ENCODE measurements around the gene LRRC72.

Gene LRRC72

GRCh38 chr7:16604054-16604453, 77.4 kb downstream of the LRRC72 start:
- H3K4me1 ChIP-seq (ENCODE audit: insufficient read depth, low read length) = no peaks in the 10 kb centered on the region
- peaks cover 19% of the 10 kb centered on the region for H3K36me3 ChIP-seq (ENCODE audit: insufficient read depth, low read depth, low read length)
- H3K4me3 ChIP-seq (ENCODE audit: low read length) = no peak overlapping the region
- no peaks in the 10 kb centered on the region for H3K27me3 ChIP-seq (ENCODE audit: insufficient read depth, low read length)
- no peak overlapping the region for H3K27ac ChIP-seq (ENCODE audit: low read length)
- H3K9me3 ChIP-seq (ENCODE audit: insufficient read depth, low read depth, low read length) = no peaks in the 10 kb centered on the region
- no peak overlapping the region for H3K9ac ChIP-seq (ENCODE audit: low read depth, low read length)

DNA sequence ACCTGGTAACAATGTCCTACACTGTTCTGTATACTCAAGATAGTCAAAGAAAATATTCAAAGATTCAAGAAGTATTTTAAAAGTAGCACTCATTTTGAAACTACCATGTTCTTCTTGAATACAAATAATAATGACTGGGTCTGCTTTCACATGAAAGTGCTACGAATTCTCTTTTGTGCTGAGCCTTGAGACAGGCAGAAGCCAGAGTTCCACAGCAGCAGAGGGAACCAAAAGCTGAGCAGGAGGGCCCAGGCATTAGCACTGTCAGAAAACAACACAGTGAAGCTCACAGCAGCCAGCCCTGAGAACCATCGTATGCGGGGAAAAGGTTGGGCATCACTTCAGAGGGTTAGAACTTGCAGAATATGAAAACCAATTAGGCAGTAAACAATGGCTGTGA, 80.1 kb downstream of the LRRC72 start:
- no peak overlapping the region for H3K4me3 ChIP-seq (ENCODE audit: low read length)
- no peaks in the 10 kb centered on the region for H3K27me3 ChIP-seq (ENCODE audit: insufficient read depth, low read length)
- H3K27ac ChIP-seq (ENCODE audit: low read length) = no peak overlapping the region
- no peaks in the 10 kb centered on the region for H3K9me3 ChIP-seq (ENCODE audit: insufficient read depth, low read depth, low read length)
- H3K36me3 ChIP-seq (ENCODE audit: insufficient read depth, low read depth, low read length) = peaks cover 14% of the 10 kb centered on the region
- no peak overlapping the region for H3K9ac ChIP-seq (ENCODE audit: low read depth, low read length)
- H3K4me1 ChIP-seq (ENCODE audit: insufficient read depth, low read length) = no peaks in the 10 kb centered on the region

DNA sequence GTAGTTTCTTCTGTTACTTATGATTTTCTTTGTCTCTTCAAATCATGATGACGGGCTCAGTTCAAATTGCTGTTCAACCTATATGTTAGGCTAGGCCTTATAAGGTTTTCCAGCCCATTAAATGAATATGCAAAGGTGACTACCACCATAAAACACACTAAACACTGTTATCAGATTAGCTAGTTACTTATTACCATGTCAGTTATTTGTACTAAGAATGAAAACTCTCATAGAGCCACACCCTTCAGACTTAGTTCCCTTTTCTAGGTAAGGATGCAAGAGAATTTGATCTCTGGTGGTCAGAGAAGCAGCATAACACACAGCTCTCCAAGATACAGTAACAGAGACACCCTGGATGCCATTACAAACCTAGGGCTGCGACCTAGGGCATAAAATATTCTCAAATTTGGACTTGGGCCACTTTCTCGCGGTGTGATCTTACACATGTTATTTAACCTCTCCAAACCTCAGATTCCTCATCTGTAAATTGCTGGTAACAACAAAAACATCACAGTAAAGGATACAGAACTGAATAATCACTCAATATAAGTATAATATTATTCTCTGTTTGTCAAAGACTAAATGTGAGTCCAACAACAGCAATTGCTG, 83.3 kb downstream of the LRRC72 start:
- H3K27ac ChIP-seq (ENCODE audit: low read length) = no peak overlapping the region
- H3K27me3 ChIP-seq (ENCODE audit: insufficient read depth, low read length) = no peaks in the 10 kb centered on the region
- H3K9ac ChIP-seq (ENCODE audit: low read depth, low read length) = no peak overlapping the region
- H3K4me3 ChIP-seq (ENCODE audit: low read length) = no peak overlapping the region
- H3K4me1 ChIP-seq (ENCODE audit: insufficient read depth, low read length) = no peaks in the 10 kb centered on the region
- H3K9me3 ChIP-seq (ENCODE audit: insufficient read depth, low read depth, low read length) = no peaks in the 10 kb centered on the region
- peaks cover 3% of the 10 kb centered on the region for H3K36me3 ChIP-seq (ENCODE audit: insufficient read depth, low read depth, low read length)

- peaks cover 8% of the 10 kb centered on the region for H3K36me3 ChIP-seq (ENCODE audit: insufficient read depth, low read depth, low read length)
Observed at GRCh38 chr7:16611711-16612110, 85.1 kb downstream of the LRRC72 start.

GRCh38 chr7:16615228-16615627, 88.6 kb downstream of the LRRC72 start:
- Histone ChIP-seq H3K4me1 (ENCODE audit: insufficient read depth, low read length) (peaks cover 12% of the 10 kb centered on the region; the same call in 1 of the 2 replicates), H3K36me3 (ENCODE audit: insufficient read depth, low read depth, low read length) (peaks cover 6% of the 10 kb centered on the region), H3K9ac (ENCODE audit: low read depth, low read length) (no peak overlapping the region), H3K27ac (ENCODE audit: low read length) (no peak overlapping the region), H3K9me3 (ENCODE audit: insufficient read depth, low read depth, low read length) (no peaks in the 10 kb centered on the region), H3K4me3 (ENCODE audit: low read length) (no peak overlapping the region), H3K27me3 (ENCODE audit: insufficient read depth, low read length) (no peaks in the 10 kb centered on the region)

More at GRCh38 chr7:16611711-16612110, 85.1 kb downstream of the LRRC72 start:
- no peak overlapping the region for H3K4me3 ChIP-seq (ENCODE audit: low read length)
- no peak overlapping the region for H3K27ac ChIP-seq (ENCODE audit: low read length)
- no peaks in the 10 kb centered on the region for H3K27me3 ChIP-seq (ENCODE audit: insufficient read depth, low read length)
- H3K4me1 ChIP-seq (ENCODE audit: insufficient read depth, low read length) = peaks cover 8% of the 10 kb centered on the region; the same call in 1 of the 2 replicates
- H3K9ac ChIP-seq (ENCODE audit: low read depth, low read length) = no peak overlapping the region
- H3K9me3 ChIP-seq (ENCODE audit: insufficient read depth, low read depth, low read length) = no peaks in the 10 kb centered on the region

GRCh38 chr7:16616122-16616521, 89.5 kb downstream of the LRRC72 start:
- Histone ChIP-seq H3K36me3 (ENCODE audit: insufficient read depth, low read depth, low read length) (peaks cover 6% of the 10 kb centered on the region), H3K27me3 (ENCODE audit: insufficient read depth, low read length) (no peaks in the 10 kb centered on the region), H3K9me3 (ENCODE audit: insufficient read depth, low read depth, low read length) (no peaks in the 10 kb centered on the region), H3K4me3 (ENCODE audit: low read length) (no peak overlapping the region), H3K4me1 (ENCODE audit: insufficient read depth, low read length) (peaks cover 13% of the 10 kb centered on the region; the same call in 1 of the 2 replicates), H3K9ac (ENCODE audit: low read depth, low read length) (no peak overlapping the region), H3K27ac (ENCODE audit: low read length) (no peak overlapping the region)

GRCh38 chr7:16616542-16616941, 89.9 kb downstream of the LRRC72 start:
- Histone ChIP-seq H3K4me3 (ENCODE audit: low read length) (no peak overlapping the region), H3K4me1 (ENCODE audit: insufficient read depth, low read length) (peaks cover 13% of the 10 kb centered on the region; the same call in 1 of the 2 replicates), H3K36me3 (ENCODE audit: insufficient read depth, low read depth, low read length) (peaks cover 6% of the 10 kb centered on the region), H3K9ac (ENCODE audit: low read depth, low read length) (no peak overlapping the region), H3K27me3 (ENCODE audit: insufficient read depth, low read length) (no peaks in the 10 kb centered on the region), H3K9me3 (ENCODE audit: insufficient read depth, low read depth, low read length) (no peaks in the 10 kb centered on the region), H3K27ac (ENCODE audit: low read length) (no peak overlapping the region)

GRCh38 chr7:16619979-16620408, 93.4 kb downstream of the LRRC72 start:
- Histone ChIP-seq H3K27ac (ENCODE audit: low read length) (no peak overlapping the region), H3K9me3 (ENCODE audit: insufficient read depth, low read depth, low read length) (no peaks in the 10 kb centered on the region), H3K4me1 (ENCODE audit: insufficient read depth, low read length) (peaks cover 13% of the 10 kb centered on the region; the same call in 1 of the 2 replicates), H3K36me3 (ENCODE audit: insufficient read depth, low read depth, low read length) (peaks cover 12% of the 10 kb centered on the region), H3K27me3 (ENCODE audit: insufficient read depth, low read length) (no peaks in the 10 kb centered on the region), H3K9ac (ENCODE audit: low read depth, low read length) (no peak overlapping the region), H3K4me3 (ENCODE audit: low read length) (no peak overlapping the region)

DNA sequence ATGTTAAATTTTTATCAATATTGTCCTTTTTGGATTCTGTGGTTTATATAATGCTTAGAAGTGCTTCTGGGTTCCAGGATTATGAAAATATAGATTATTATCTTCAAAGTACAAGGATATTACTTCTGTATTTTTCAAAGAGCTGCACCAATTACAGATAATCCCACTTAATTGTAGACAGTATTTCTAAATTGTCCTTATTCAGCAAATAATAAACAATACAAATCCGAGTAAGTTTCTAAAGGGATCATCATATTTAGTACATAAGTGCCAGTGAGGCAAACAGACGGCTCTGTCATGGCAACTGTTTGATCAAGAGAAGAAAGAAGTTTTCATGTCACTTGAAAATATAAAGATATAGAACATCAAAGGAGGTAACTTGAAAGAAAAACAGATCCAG, 99.8 kb downstream of the LRRC72 start:
- Histone ChIP-seq H3K27ac (ENCODE audit: low read length) (no peak overlapping the region), H3K4me1 (ENCODE audit: insufficient read depth, low read length) (peaks cover 8% of the 10 kb centered on the region; the same call in 1 of the 2 replicates), H3K36me3 (ENCODE audit: insufficient read depth, low read depth, low read length) (peaks cover 7% of the 10 kb centered on the region), H3K9ac (ENCODE audit: low read depth, low read length) (no peak overlapping the region), H3K9me3 (ENCODE audit: insufficient read depth, low read depth, low read length) (no peaks in the 10 kb centered on the region), H3K4me3 (ENCODE audit: low read length) (no peak overlapping the region), H3K27me3 (ENCODE audit: insufficient read depth, low read length) (no peaks in the 10 kb centered on the region)

DNA sequence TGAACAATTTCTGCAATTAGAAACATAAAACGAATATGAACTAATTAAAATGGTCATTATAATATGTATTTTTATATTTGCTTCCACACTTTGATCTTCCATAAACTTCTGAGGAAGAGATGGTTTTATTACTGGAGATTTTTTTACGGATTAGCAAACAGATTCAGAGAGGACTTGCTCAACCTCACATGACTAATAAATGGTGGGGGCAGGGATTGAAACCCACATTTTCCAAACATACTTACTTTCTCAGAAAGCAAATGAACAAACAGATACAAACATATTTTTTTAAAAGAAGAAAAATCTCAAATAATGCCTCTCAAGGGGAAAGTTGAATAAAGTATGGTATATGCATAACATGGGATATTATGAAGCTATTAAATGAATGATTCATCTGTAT, 100.6 kb downstream of the LRRC72 start:
- Histone ChIP-seq H3K27ac (ENCODE audit: low read length) (no peak overlapping the region), H3K4me3 (ENCODE audit: low read length) (no peak overlapping the region), H3K4me1 (ENCODE audit: insufficient read depth, low read length) (peaks cover 8% of the 10 kb centered on the region; the same call in 1 of the 2 replicates), H3K9ac (ENCODE audit: low read depth, low read length) (no peak overlapping the region), H3K27me3 (ENCODE audit: insufficient read depth, low read length) (no peaks in the 10 kb centered on the region), H3K9me3 (ENCODE audit: insufficient read depth, low read depth, low read length) (no peaks in the 10 kb centered on the region), H3K36me3 (ENCODE audit: insufficient read depth, low read depth, low read length) (peaks cover 7% of the 10 kb centered on the region)

DNA sequence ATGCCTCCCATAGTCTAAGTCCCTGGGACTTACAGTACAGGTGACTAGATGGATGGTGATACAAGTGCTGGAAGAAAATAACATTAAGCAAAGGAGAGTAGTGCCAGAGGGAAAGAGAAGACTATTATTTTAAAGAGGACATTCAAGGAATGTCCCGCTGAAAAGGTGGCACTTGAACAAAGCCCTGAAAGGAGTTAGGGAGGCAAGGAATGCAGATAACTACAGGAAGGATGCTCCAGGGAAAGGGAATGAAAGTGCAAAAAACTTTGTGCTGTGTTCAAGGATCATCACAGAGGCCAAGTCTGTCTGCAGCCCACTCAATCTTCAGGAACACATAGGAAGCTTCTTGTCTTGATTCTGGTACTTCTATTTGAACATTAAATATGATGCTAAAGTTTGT, 104.0 kb downstream of the LRRC72 start:
- Histone ChIP-seq H3K9me3 (ENCODE audit: insufficient read depth, low read depth, low read length) (no peaks in the 10 kb centered on the region), H3K36me3 (ENCODE audit: insufficient read depth, low read depth, low read length) (no peaks in the 10 kb centered on the region; the same call in 1 of the 2 replicates), H3K4me3 (ENCODE audit: low read length) (no peak overlapping the region), H3K27ac (ENCODE audit: low read length) (no peak overlapping the region), H3K9ac (ENCODE audit: low read depth, low read length) (no peak overlapping the region), H3K4me1 (ENCODE audit: insufficient read depth, low read length) (peaks cover 8% of the 10 kb centered on the region; the same call in 1 of the 2 replicates), H3K27me3 (ENCODE audit: insufficient read depth, low read length) (no peaks in the 10 kb centered on the region)
